Epidermal melanocyte (primary cell): ENCODE results near the gene ASB10.
A peak's percentile ranks its signal among the peaks of the same experiment; 100 is the strongest.

Experiments used
- DNase-seq: peaks from one replicate; pipeline ENCODE4 v3.0.0; 2011; ENCODE audit warnings: low spot score; ENCODE audit not compliant: insufficient read length

ASB10 gene

GRCh38 chr7:151186640-151187408, at the start of gene ASB10:
ASB10 (minus strand) TSS chr7:151187250; CDS start chr7:151187130, 120 bp downstream.
- no peak for DNase-seq

GRCh38 chr7:151236406-151236805, 49.4 kb upstream of the ASB10 start:
- no peak for DNase-seq

GRCh38 chr7:151235091-151235787, 48.2 kb upstream of the ASB10 start:
- no peak for DNase-seq

GRCh38 chr7:151233804-151234203, 46.8 kb upstream of the ASB10 start:
- DNase-seq = no peak

- peak; percentile 71 for DNase-seq
Observed at GRCh38 chr7:151232917-151233701, 46.1 kb upstream of the ASB10 start.

GRCh38 chr7:151232091-151232916, 45.3 kb upstream of the ASB10 start, which contains the start of gene CHPF2:
CHPF2 (plus strand) TSS chr7:151232483; CDS start chr7:151234012, 1,529 bp downstream.
- peak; percentile 98 for DNase-seq

GRCh38 chr7:151231080-151231479, 44.0 kb upstream of the ASB10 start:
- no peak for DNase-seq

- no peak for DNase-seq
Observed at GRCh38 chr7:151229249-151229648, 42.2 kb upstream of the ASB10 start.

GRCh38 chr7:151228024-151228866, 41.2 kb upstream of the ASB10 start:
- DNase-seq = no peak

- peak; percentile 99 for DNase-seq
Observed at GRCh38 chr7:151226875-151227782, 40.1 kb upstream of the ASB10 start, which contains the start of gene ABCF2. ABCF2 (minus strand) TSS chr7:151227205; CDS start chr7:151226458, 747 bp downstream.

- DNase-seq = no peak
Observed at GRCh38 chr7:151226560-151226874, 39.5 kb upstream of the ASB10 start.

GRCh38 chr7:151225948-151226510, 39.0 kb upstream of the ASB10 start:
- no peak for DNase-seq

GRCh38 chr7:151223728-151224127, 36.7 kb upstream of the ASB10 start:
- no peak for DNase-seq

GRCh38 chr7:151218170-151218569, 31.1 kb upstream of the ASB10 start:
- no peak for DNase-seq

GRCh38 chr7:151215396-151215795, 28.3 kb upstream of the ASB10 start:
- no peak for DNase-seq

- no peak for DNase-seq
Observed at GRCh38 chr7:151213826-151214225, 26.8 kb upstream of the ASB10 start.

GRCh38 chr7:151212626-151213025, 25.6 kb upstream of the ASB10 start:
- no peak for DNase-seq

GRCh38 chr7:151211155-151211772, 24.2 kb upstream of the ASB10 start:
- no peak for DNase-seq
